Pancreas (tissue), 10 donors: ENCODE data around the gene TMOD2. TPM values are rescaled to one million over a fixed set of nuclear protein-coding genes. Genes with fewer than 3 reads are reported as not detected.
"Not testable (repeated sequence)": the region's sequence is repeated elsewhere in the genome, so short reads cannot be mapped to it uniquely, and the experiment has no call there.

ENCODE experiments used
- ATAC-seq, 4 donors: fragments of 200-7000 bp; cut with Tn5 transposase; one replicate each; pipeline versions ENCODE4 v1.8.0 to v1.9.1; 2020; ENCODE audit warnings: mild to moderate bottlenecking in 4 of 4, moderate library complexity in 4 of 4
- DNase-seq, 6 donors: peaks; one replicate each; pipeline ENCODE4 v3.0.0-alpha.2; 2020
- FAIRE-seq: peaks from 2 replicates; lab custom pipeline; 2012; peaks lifted over from hg19 to GRCh38; lab: Jason Lieb, UNC
- H3K27ac ChIP-seq, 4 donors: fragments of 200-600 bp; sonication (generic); 1 replicate in 3 of 4; 2 replicates in 1 of 4; pipeline versions ENCODE4 v1.5.0 to v1.8.0; 2020
- H3K27me3 ChIP-seq, 4 donors: fragments of 200-600 bp; one replicate each; pipeline ENCODE4 v1.8.0; 2021
- H3K36me3 ChIP-seq, 3 donors: fragments of 200-600 bp; sonication (generic) in 1 of 3; one replicate each; pipeline versions ENCODE4 v1.5.0 to v1.8.0; 2020 to 2021
- H3K4me1 ChIP-seq, 3 donors: fragments of 200-600 bp; one replicate each; pipeline ENCODE4 v1.8.0; 2021
- H3K4me3 ChIP-seq, 4 donors: fragments of 200-600 bp; sonication (generic) in 2 of 4; one replicate each; pipeline versions ENCODE4 v1.5.0 to v1.8.0; 2020 to 2021
- H3K9me3 ChIP-seq, 4 donors: fragments of 200-600 bp; one replicate each; pipeline ENCODE4 v1.8.0; 2021
- WGBS, 2 donors: extraction: QIAGEN DNeasy Blood & Tissue Kit; methylation state at CpG; one replicate each; pipeline ENCODE4 v1.1.7; 2013; 5-methylcytosine and 5-hydroxymethylcytosine counted together
- intact Hi-C, 3 donors: fragments of 100-400 bp; cut with DNase I; formaldehyde crosslinking; loops; one replicate each; pipeline versions ENCODE4 v1.11.1 to v1.14.2; 2022
- polyA plus RNA-seq, 2 donors: library from polyadenylated mRNA; stranded (reverse); fragments of 200-250 nt; gene quantifications; one replicate each; pipeline ENCODE4 v1.2.3, GENCODE V29; 2013
- total RNA-seq, 6 donors: library from RNA; stranded (reverse); fragmentation: NEBNext Ultra II Directional in 4 of 6; extraction: Animal tissue kit (Norgen Biotek cat#: 25700) in 4 of 6; gene quantifications; one replicate each; pipeline versions ENCODE4 v1.2.1 to v1.2.4, GENCODE V29; 2021 to 2023
- TF ChIP-seq, protein P1 (sequence below), 4 donors: fragments of 200-600 bp; sonication (generic) in 3 of 4; IDR thresholded peaks; one replicate each; pipeline versions ENCODE4 v1.5.0 to v1.8.0; 2021; ENCODE audit warnings: antibody characterized with exemption in 4 of 4
- donor health status: healthy with polysubstance abuse.
- donor health status: DM: no; HTN: no; CAD: no; lungs with moderate emphysema.
- donor health status: DM: no; HTN: no; CAD: no.
- donor health status: control.
- donor health status: control.
- donor health status: Bipolar disorder and iron deficiency.
- donor health status: DM: yes; HTN: yes; CAD: no.
- donor health status: DM: no; HTN: no; CAD: no.
- donor health status: DM: no; HTN: no; CAD: no.
- donor health status: DM: yes; HTN: yes; CAD: no.

The TMOD2 gene
- total and polyA plus RNA-seq, 8 donors, result 1.1 to 6.8 (median 3.3) TPM

DNA sequence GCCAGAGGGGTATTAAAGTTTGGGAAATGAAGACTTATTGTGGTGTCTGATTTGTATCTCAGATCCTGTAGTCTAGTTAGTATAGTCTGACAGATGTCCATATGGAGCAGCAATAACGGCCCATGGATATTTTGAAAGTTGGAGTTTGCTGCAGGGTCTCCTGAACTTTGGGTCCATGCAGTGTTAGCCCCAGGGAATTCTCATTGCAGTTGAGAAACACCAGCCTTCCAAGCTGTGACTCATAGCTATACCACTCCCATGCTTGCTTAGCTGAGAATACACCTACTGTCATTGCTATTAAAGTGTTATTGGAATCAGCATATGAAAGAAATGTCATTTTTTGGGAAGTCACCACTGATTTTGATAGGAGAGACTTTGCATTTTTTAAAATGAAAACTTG is 29.2 kb downstream of the TMOD2 start:
- Histone ChIP-seq H3K27ac (no peak overlapping the region), H3K9me3 (no peaks in the 10 kb centered on the region), H3K27me3 (no peaks in the 10 kb centered on the region), H3K36me3 (no peaks in the 10 kb centered on the region), H3K4me1 (no peaks in the 10 kb centered on the region), H3K4me3 (no peak overlapping the region)
- DNase-seq, result no peak
- intact Hi-C loops, result no loop called here
- no peak for ATAC-seq
- TF ChIP-seq, protein P1, sequence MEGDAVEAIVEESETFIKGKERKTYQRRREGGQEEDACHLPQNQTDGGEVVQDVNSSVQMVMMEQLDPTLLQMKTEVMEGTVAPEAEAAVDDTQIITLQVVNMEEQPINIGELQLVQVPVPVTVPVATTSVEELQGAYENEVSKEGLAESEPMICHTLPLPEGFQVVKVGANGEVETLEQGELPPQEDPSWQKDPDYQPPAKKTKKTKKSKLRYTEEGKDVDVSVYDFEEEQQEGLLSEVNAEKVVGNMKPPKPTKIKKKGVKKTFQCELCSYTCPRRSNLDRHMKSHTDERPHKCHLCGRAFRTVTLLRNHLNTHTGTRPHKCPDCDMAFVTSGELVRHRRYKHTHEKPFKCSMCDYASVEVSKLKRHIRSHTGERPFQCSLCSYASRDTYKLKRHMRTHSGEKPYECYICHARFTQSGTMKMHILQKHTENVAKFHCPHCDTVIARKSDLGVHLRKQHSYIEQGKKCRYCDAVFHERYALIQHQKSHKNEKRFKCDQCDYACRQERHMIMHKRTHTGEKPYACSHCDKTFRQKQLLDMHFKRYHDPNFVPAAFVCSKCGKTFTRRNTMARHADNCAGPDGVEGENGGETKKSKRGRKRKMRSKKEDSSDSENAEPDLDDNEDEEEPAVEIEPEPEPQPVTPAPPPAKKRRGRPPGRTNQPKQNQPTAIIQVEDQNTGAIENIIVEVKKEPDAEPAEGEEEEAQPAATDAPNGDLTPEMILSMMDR (IDR thresholded peaks at IDR 0.05), result no peak
- no peak for FAIRE-seq
- 74 to 96% methylated on average over 1 of the region's 1 CpG for WGBS, 2 donors

GRCh38 chr15:51781506-51781905 is 30.1 kb downstream of the TMOD2 start:
- TF ChIP-seq, protein P1 (IDR thresholded peaks at IDR 0.05), result no peak
- Histone ChIP-seq H3K27ac (no peak overlapping the region), H3K36me3 (no peaks in the 10 kb centered on the region), H3K4me3 (no peak overlapping the region), H3K27me3 (no peaks in the 10 kb centered on the region), H3K4me1 (no peaks in the 10 kb centered on the region), H3K9me3 (no peaks in the 10 kb centered on the region)
- ATAC-seq (no peak), FAIRE-seq (no peak), DNase-seq (no peak)
- WGBS, 2 donors, result 50 to 92% methylated on average over 2 of the region's 2 CpGs
- intact Hi-C loops, result no loop called here

DNA sequence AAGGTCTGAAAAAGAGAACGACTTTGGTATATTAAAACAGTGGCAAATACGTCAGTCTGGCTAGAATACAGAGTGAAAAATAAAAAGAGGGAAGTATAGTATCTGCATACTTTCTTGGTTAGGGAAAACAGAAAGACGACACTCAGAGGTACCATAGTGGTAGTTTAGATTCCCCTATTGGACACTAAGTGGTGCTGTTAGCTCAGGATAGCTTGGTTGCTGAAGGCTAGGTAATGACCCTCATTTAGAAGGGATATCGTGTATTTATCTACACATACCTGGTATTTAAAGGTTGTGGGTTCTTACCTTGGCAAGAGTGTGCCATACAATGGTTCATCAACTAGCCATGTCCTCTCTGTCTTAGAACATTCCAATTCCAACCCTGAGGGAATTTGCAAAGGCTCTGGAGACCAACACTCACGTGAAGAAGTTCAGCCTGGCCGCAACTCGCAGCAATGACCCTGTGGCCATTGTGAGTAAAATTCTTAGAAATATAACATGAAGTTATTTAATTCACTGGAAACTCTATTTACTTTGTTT is 31.0 kb downstream of the TMOD2 start:
- Histone ChIP-seq H3K27ac (no peak overlapping the region), H3K9me3 (no peaks in the 10 kb centered on the region), H3K36me3 (no peaks in the 10 kb centered on the region), H3K27me3 (no peaks in the 10 kb centered on the region), H3K4me3 (no peak overlapping the region), H3K4me1 (no peaks in the 10 kb centered on the region)
- FAIRE-seq (no peak), DNase-seq (no peak), ATAC-seq (no peak)
- TF ChIP-seq, protein P1 (IDR thresholded peaks at IDR 0.05), result no peak
- intact Hi-C loops, result no loop called here
- 85% methylated on average over 7 of the region's 7 CpGs for WGBS, 2 donors

DNA sequence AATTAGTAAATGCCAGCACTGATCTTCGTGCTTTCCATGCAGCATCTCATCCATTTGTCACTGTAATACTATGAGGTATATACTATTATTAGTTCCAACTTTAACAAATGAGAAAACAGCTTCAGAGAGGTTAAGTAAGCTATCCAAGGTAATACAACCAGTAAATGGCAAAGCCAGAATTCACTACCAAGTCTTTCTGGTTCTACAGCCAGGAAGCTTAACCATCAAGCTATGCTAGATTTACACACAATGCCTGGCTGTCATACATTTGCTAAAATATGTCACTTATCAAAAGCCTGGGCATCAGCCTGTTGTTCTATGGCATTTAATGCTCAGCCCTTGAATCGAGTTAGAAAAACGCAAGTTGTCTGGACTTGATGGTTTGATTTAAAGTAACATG is 32.6 kb downstream of the TMOD2 start:
- no peaks in the 10 kb centered on the region for H3K9me3 ChIP-seq
- TF ChIP-seq, protein P1 (IDR thresholded peaks at IDR 0.05), result no peak
- intact Hi-C loops, result no loop called here
- H3K36me3 ChIP-seq, result no peaks in the 10 kb centered on the region
- WGBS, 2 donors, result 91 to 93% methylated on average over 3 of the region's 3 CpGs
- no peaks in the 10 kb centered on the region for H3K27me3 ChIP-seq
- no peak for DNase-seq
- no peak for ATAC-seq
- FAIRE-seq, result no peak
- H3K4me3 ChIP-seq, result no peak overlapping the region
- H3K4me1 ChIP-seq, result no peaks in the 10 kb centered on the region
- H3K27ac ChIP-seq, result no peak overlapping the region

GRCh38 chr15:51787130-51787529 is 35.7 kb downstream of the TMOD2 start:
- H3K9me3 ChIP-seq, H3K27ac ChIP-seq, H3K4me3 ChIP-seq, ATAC-seq, H3K36me3 ChIP-seq, H3K27me3 ChIP-seq, DNase-seq, FAIRE-seq, H3K4me1 ChIP-seq, intact Hi-C loops: not testable (repeated sequence)
- WGBS, 2 donors, result 95 to 97% methylated on average over 11 of the region's 11 CpGs

DNA sequence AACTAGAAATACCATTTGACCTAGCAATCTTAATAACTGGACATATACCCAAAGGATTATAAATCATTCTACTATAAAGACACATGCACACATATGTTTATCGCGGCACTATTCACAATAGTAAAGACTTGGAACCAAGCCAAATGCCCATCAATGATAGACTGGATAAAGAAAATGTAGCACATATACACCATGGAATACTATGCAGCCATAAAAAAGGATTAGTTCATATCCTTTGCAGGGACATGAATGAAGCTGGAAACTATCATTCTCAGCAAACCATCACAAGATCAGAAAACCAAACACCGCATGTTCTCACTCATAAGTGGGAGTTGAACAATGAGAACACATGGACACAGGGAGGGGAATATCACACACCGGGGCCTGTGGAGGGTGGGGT is 41.1 kb downstream of the TMOD2 start:
- H3K4me3 ChIP-seq, FAIRE-seq: not testable (repeated sequence)

More for the DNA sequence above, 41.1 kb downstream of the TMOD2 start:
- H3K4me1 ChIP-seq, result peaks cover 0 to 14% (median 11%) of the 10 kb centered on the region in 3 donors
- H3K9me3 ChIP-seq, H3K36me3 ChIP-seq, H3K27me3 ChIP-seq, intact Hi-C loops, DNase-seq, H3K27ac ChIP-seq, ATAC-seq: not testable (repeated sequence)
- 95 to 97% methylated on average over 4 of the region's 4 CpGs for WGBS, 2 donors
